Measurements from ENCODE around the gene SLC23A2. TPM values are rescaled to one million over a fixed set of nuclear protein-coding genes. Genes with fewer than 3 reads are reported as not detected.

The SLC23A2 gene
- total and polyA plus RNA-seq, 8 donors = 4.3 to 12.9 (median 8.8) TPM

GRCh38 chr20:4951299-4951698 is 50.0 kb downstream of the SLC23A2 start:
- no peak for TF ChIP-seq CTCF (IDR thresholded peaks at IDR 0.05)
- no peaks in the 10 kb centered on the region for H3K9me3 ChIP-seq
- no peak for DNase-seq
- H3K4me1 ChIP-seq = no peaks in the 10 kb centered on the region
- whole genome bisulfite sequencing, 2 donors = 86 to 88% methylated on average over 3 of the region's 3 CpGs
- peak in 2 of 4 donors; percentile 29 to 52 for ATAC-seq
- H3K27me3 ChIP-seq = no peaks in the 10 kb centered on the region
- no peak overlapping the region for H3K4me3 ChIP-seq
- intact Hi-C loops (cut with DNase I) = loop anchor here in 1 of 3 donors (5.0 kb wide), 1 partner anchor 184 kb away; no protein-coding TSS in a partner anchor
- FAIRE-seq = no peak
- no peak overlapping the region for H3K27ac ChIP-seq
- no peaks in the 10 kb centered on the region for H3K36me3 ChIP-seq

- Histone ChIP-seq H3K4me3 (no peak overlapping the region), H3K27ac (peak overlapping the region in 1 of 4 donors; percentile 12), H3K9me3 (no peaks in the 10 kb centered on the region), H3K4me1 (no peaks in the 10 kb centered on the region), H3K27me3 (no peaks in the 10 kb centered on the region), H3K36me3 (no peaks in the 10 kb centered on the region)
- TF ChIP-seq CTCF (IDR thresholded peaks at IDR 0.05) = no peak
- WGBS, 2 donors = 91% methylated on average over 4 of the region's 4 CpGs
- ATAC-seq = no peak
- DNase-seq = no peak
- no peak for FAIRE-seq
- intact Hi-C loops (cut with DNase I) = loop anchor here in 1 of 3 donors (5.0 kb wide), 1 partner anchor 184 kb away; no protein-coding TSS in a partner anchor
These were observed 50.5 kb downstream of the SLC23A2 start for GRCh38 chr20:4950841-4951240.

- intact Hi-C loops (cut with DNase I) = loop anchor here in 1 of 3 donors (5.0 kb wide), 1 partner anchor 183 kb away; no protein-coding TSS in a partner anchor
- no peak for ATAC-seq
- Histone ChIP-seq H3K27me3 (no peaks in the 10 kb centered on the region), H3K4me3 (no peak overlapping the region), H3K27ac (peak overlapping the region in 1 of 4 donors; percentile 12), H3K4me1 (no peaks in the 10 kb centered on the region), H3K36me3 (no peaks in the 10 kb centered on the region), H3K9me3 (no peaks in the 10 kb centered on the region)
- TF ChIP-seq CTCF (IDR thresholded peaks at IDR 0.05) = no peak
- DNase-seq = no peak
- 61 to 74% methylated on average over 3 of the region's 3 CpGs for WGBS, 2 donors
- no peak for FAIRE-seq
These were observed 50.9 kb downstream of the SLC23A2 start for GRCh38 chr20:4950437-4950836.

- FAIRE-seq (no peak), ATAC-seq (peak; percentile 64 to 84 (median 76)), DNase-seq (no peak)
- Histone ChIP-seq H3K4me1 (no peaks in the 10 kb centered on the region), H3K36me3 (no peaks in the 10 kb centered on the region), H3K27ac (no peak overlapping the region), H3K9me3 (no peaks in the 10 kb centered on the region), H3K4me3 (no peak overlapping the region), H3K27me3 (no peaks in the 10 kb centered on the region)
- peak in 2 of 4 donors; percentile 21 to 31 for TF ChIP-seq CTCF (IDR thresholded peaks at IDR 0.05)
- WGBS, 2 donors = 60 to 67% methylated on average over 6 of the region's 6 CpGs
- intact Hi-C loops (cut with DNase I) = loop anchor here in 1 of 3 donors (5.0 kb wide), 1 partner anchor 183 kb away; no protein-coding TSS in a partner anchor
These were observed 51.5 kb downstream of the SLC23A2 start for GRCh38 chr20:4949833-4950178.

GRCh38 chr20:4947817-4948559 is 53.3 kb downstream of the SLC23A2 start:
- no peaks in the 10 kb centered on the region for H3K27me3 ChIP-seq
- no peak overlapping the region for H3K27ac ChIP-seq
- WGBS, 2 donors = 83 to 84% methylated on average over 3 of the region's 3 CpGs
- TF ChIP-seq CTCF (IDR thresholded peaks at IDR 0.05) = peak in 1 of 4 donors; percentile 8
- ATAC-seq (no peak), DNase-seq (no peak), FAIRE-seq (no peak)
- intact Hi-C loops (cut with DNase I) = no loop called here
- no peaks in the 10 kb centered on the region for H3K36me3 ChIP-seq
- H3K9me3 ChIP-seq = no peaks in the 10 kb centered on the region
- no peak overlapping the region for H3K4me3 ChIP-seq
- no peaks in the 10 kb centered on the region for H3K4me1 ChIP-seq
